Mononuclear cell (primary cell): ENCODE measurements around the gene CTSA. TPM values are rescaled to one million over a fixed set of nuclear protein-coding genes. Genes with fewer than 3 reads are reported as not detected.

Experiments used
- H3K27me3 ChIP-seq: 2 replicates; pipeline ENCODE4 v1.6.0; 2011; ENCODE audit warnings: low read length, control low read depth; ENCODE audit not compliant: insufficient read depth
- H3K4me1 ChIP-seq: 2 replicates; pipeline ENCODE4 v1.5.1; 2011; ENCODE audit warnings: mild to moderate bottlenecking, low read length, control low read depth; ENCODE audit not compliant: insufficient read depth
- H3K4me3 ChIP-seq: 2 replicates; pipeline ENCODE4 v1.5.1; 2011; ENCODE audit warnings: mild to moderate bottlenecking, low read length, moderate library complexity
- H3K9me3 ChIP-seq: 2 replicates; pipeline ENCODE4 v1.5.1; 2011; ENCODE audit warnings: low read depth, mild to moderate bottlenecking, control low read depth, low read length
- total RNA-seq: library from RNA; depleted of rRNA; stranded (reverse); fragments of >200 nt; gene quantifications from one replicate; pipeline ENCODE4 v1.2.3, GENCODE V29; 2012

The CTSA gene
- total RNA-seq, 1 donor, result 111 TPM

GRCh38 chr20:45882469-45883099, 8.6 kb upstream of the CTSA start:
- H3K27me3 ChIP-seq, result no peaks in the 10 kb centered on the region
- H3K9me3 ChIP-seq, result no peaks in the 10 kb centered on the region
- no peak overlapping the region for H3K4me3 ChIP-seq
- peaks cover 38% of the 10 kb centered on the region for H3K4me1 ChIP-seq

- Histone ChIP-seq H3K27me3 (no peaks in the 10 kb centered on the region), H3K4me3 (no peak overlapping the region), H3K9me3 (no peaks in the 10 kb centered on the region), H3K4me1 (peaks cover 38% of the 10 kb centered on the region)
These were observed 8.1 kb upstream of the CTSA start for GRCh38 chr20:45883100-45883469.

DNA sequence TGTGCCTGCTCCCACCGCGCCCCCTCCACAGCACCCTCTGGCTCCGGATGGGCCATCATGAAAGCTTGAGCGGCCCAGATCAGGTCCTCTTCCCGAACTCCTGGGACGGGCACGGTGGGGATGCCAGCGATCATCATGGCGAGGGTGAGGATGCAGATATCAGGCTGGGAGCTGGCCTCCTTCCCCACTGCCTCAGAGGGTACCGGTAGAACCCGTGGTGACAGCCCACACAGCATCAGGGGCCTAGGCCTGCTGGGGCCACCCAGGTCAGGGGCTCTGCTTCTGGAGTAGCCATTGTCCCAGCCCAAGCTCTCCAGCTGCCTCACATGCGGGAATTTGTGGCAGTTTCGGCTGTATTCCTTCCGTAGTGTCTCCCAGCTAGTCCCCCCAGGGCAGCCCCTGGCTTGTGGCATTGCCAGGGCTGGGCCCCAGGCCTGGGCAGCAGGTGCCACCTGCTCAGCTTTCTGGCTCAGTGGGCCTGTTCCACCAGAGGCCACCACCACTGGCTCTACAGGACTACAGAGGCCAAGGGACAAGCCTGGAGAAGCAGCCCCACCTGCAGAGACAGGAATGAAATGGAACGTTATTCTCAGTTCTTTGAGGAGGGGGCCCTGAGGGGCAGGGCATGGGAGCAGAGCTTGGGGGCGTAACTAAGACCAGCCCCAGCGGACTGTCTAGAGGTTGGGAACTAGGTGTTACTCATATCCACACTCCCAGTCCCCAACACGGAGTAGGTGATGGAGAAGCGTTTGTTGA, 4.4 kb upstream of the CTSA start:
- Histone ChIP-seq H3K4me3 (no peak overlapping the region), H3K27me3 (no peaks in the 10 kb centered on the region), H3K9me3 (no peaks in the 10 kb centered on the region), H3K4me1 (peaks cover 40% of the 10 kb centered on the region)

DNA sequence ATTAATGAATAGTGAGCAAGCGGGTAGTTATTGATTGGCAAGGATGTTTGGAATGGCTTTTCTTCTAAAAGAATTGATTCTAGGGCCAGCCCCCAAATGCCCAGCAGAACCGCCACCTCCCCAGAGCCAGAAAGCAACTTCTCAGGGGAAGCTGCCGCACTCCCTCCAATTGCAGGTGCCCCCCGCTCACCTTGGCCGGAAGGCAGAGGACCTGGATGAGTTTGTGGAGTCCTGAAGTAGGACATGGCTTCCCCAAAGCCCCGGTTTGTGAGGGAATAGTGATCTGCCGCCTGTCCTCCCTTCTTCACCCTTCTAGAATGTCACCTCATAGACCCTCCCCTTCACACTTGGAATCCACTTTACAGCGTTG, 3.8 kb upstream of the CTSA start, which contains the start of gene SPATA25:
TSS of gene SPATA25 (minus strand) at position 277 of the 370 bp plus-strand sequence. CDS start at position 245, 32 bp downstream.
- Histone ChIP-seq H3K27me3 (no peaks in the 10 kb centered on the region), H3K4me1 (peaks cover 41% of the 10 kb centered on the region), H3K4me3 (no peak within 1 kb of the TSS), H3K9me3 (no peaks in the 10 kb centered on the region)

GRCh38 chr20:45888681-45889080, 2.5 kb upstream of the CTSA start:
- H3K4me3 ChIP-seq, result no peak overlapping the region
- H3K27me3 ChIP-seq, result no peaks in the 10 kb centered on the region
- peaks cover 52% of the 10 kb centered on the region for H3K4me1 ChIP-seq
- no peaks in the 10 kb centered on the region for H3K9me3 ChIP-seq

DNA sequence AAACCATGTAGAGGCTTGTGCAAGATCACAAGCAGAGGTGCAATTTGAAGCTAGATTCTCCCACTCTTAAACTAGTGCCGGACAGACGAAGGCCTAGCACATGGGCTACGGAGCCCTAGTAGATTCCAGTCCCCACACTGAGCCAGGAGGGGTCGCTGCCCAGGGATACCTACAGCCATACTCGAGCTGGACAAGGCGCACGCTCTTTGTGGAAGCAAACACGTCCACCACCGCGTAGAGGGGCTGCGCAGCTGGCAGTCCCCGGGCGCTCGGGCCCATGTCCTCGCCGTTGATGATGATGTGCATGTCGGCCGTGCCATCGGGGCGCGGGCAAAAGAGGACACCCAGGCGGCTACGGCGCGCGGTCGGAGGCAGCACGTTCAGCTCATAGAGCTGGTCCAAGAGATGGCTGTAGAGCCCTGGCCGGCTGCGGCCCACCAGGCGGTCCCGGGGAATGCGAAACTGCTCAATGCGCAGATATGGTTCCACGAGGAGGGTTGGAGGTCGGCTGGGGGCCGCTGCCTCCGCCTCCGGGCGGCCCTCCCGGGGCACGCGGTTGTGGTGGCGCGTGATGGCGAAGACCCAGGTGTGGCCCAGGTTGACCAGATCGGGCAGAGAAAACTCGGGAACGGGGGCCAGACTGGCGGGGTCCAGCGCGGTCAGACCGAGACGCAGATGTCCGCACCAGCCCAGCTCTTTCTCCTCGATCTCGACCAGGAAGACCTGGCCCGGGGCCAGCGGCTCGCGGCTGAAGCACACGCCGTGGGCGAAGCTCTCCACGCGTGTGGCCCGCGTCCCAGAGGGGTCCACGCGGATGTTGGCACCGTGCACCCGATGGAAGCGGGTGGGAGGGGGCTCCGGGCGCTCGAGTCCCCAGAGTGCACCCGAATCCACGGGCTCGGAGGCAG, 804 bp upstream of the CTSA start:
- Histone ChIP-seq H3K9me3 (no peaks in the 10 kb centered on the region), H3K4me3 (peak overlapping the region; percentile 71), H3K4me1 (peaks cover 38% of the 10 kb centered on the region), H3K27me3 (no peaks in the 10 kb centered on the region)

DNA sequence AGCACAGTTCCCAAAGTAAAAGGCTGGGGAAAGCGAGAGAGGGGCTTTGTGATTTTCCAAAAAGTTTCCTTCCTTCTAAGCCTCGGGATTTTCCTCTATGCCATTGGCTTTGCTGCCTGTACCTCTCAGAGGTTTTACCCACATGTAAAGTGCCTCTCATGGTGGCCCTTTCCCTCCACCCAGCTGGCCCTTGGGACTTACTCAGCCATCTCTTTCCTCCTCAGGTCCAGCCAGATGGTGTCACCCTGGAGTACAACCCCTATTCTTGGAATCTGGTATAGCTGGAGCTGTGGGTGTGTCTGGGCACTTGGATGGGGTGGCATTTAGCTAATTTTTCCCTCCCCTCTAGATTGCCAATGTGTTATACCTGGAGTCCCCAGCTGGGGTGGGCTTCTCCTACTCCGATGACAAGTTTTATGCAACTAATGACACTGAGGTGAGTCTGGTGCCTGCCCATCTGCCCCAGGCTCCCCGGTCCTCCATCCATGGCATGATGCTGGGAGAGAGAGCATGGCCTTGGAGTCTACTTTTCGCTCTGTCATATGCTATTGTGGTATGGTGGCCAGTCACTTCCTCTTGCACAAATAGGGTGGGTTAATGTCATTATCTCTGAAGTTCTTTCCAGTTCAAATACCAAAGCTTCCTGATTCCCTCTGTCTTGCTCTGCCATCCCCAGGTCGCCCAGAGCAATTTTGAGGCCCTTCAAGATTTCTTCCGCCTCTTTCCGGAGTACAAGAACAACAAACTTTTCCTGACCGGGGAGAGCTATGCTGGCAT, 1.1 kb downstream of the CTSA start:
- H3K4me1 ChIP-seq, result peaks cover 37% of the 10 kb centered on the region
- peak overlapping the region; percentile 71 for H3K4me3 ChIP-seq
- H3K27me3 ChIP-seq, result no peaks in the 10 kb centered on the region
- H3K9me3 ChIP-seq, result no peaks in the 10 kb centered on the region

- Histone ChIP-seq H3K4me1 (peaks cover 37% of the 10 kb centered on the region), H3K4me3 (no peak overlapping the region), H3K9me3 (no peaks in the 10 kb centered on the region), H3K27me3 (no peaks in the 10 kb centered on the region)
These were observed 1.8 kb downstream of the CTSA start for GRCh38 chr20:45892828-45893500.

GRCh38 chr20:45893831-45894230, 2.7 kb downstream of the CTSA start:
- Histone ChIP-seq H3K9me3 (no peaks in the 10 kb centered on the region), H3K27me3 (no peaks in the 10 kb centered on the region), H3K4me1 (peaks cover 37% of the 10 kb centered on the region), H3K4me3 (no peak overlapping the region)

GRCh38 chr20:45894797-45895196, 3.7 kb downstream of the CTSA start:
- no peaks in the 10 kb centered on the region for H3K27me3 ChIP-seq
- no peaks in the 10 kb centered on the region for H3K9me3 ChIP-seq
- peaks cover 37% of the 10 kb centered on the region for H3K4me1 ChIP-seq
- no peak overlapping the region for H3K4me3 ChIP-seq

GRCh38 chr20:45896641-45897161, 5.6 kb downstream of the CTSA start:
- H3K9me3 ChIP-seq, result no peaks in the 10 kb centered on the region
- H3K4me1 ChIP-seq, result peaks cover 23% of the 10 kb centered on the region
- no peak overlapping the region for H3K4me3 ChIP-seq
- no peaks in the 10 kb centered on the region for H3K27me3 ChIP-seq

GRCh38 chr20:45897289-45897688, 6.2 kb downstream of the CTSA start:
- no peaks in the 10 kb centered on the region for H3K27me3 ChIP-seq
- peaks cover 17% of the 10 kb centered on the region for H3K4me1 ChIP-seq
- H3K4me3 ChIP-seq, result no peak overlapping the region
- H3K9me3 ChIP-seq, result no peaks in the 10 kb centered on the region

DNA sequence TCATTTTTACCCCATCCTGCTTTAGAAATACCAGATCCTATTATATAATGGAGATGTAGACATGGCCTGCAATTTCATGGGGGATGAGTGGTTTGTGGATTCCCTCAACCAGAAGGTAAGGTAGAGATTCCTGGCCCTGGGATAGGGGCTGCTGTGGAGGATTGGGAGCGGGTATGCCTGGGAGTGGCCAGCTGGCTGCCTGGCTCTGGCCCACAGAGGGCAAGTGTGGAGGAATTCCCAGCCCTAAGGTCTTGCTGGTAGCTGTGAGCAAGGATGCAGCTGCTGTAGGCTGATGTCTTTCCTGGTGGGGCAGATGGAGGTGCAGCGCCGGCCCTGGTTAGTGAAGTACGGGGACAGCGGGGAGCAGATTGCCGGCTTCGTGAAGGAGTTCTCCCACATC, 6.6 kb downstream of the CTSA start:
- no peaks in the 10 kb centered on the region for H3K27me3 ChIP-seq

DNA sequence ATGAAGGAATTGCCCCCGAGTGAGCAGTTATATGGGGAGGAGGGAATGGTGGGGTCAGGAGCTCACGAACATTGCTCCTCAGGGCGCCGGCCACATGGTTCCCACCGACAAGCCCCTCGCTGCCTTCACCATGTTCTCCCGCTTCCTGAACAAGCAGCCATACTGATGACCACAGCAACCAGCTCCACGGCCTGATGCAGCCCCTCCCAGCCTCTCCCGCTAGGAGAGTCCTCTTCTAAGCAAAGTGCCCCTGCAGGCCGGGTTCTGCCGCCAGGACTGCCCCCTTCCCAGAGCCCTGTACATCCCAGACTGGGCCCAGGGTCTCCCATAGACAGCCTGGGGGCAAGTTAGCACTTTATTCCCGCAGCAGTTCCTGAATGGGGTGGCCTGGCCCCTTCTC, 7.2 kb downstream of the CTSA start:
- Histone ChIP-seq H3K27me3 (no peaks in the 10 kb centered on the region), H3K4me3 (no peak overlapping the region), H3K4me1 (peaks cover 7% of the 10 kb centered on the region), H3K9me3 (no peaks in the 10 kb centered on the region)

More for the DNA sequence above, 6.6 kb downstream of the CTSA start:
- no peaks in the 10 kb centered on the region for H3K9me3 ChIP-seq
- peaks cover 13% of the 10 kb centered on the region for H3K4me1 ChIP-seq
- no peak overlapping the region for H3K4me3 ChIP-seq
